Stimulated activated CD4-positive, alpha-beta T cell treated with anti-CD3 and anti-CD28 coated beads, TNF-alpha, amount 100 ng/mL, for 4 hours (primary cell): ENCODE data around the gene PSMB7.

Source experiments
- DNase-seq, 3 experiments: peaks; one replicate each; pipeline ENCODE4 v3.0.0-alpha.2; 2020; ENCODE audit warnings: low read depth in 3 of 3

The PSMB7 gene

GRCh38 chr9:124415102-124415851 lies at the start of gene PSMB7:
Gene PSMB7 (minus strand): TSS chr9:124415442. CDS start chr9:124415425, 17 bp downstream.
- peak; percentile 93 to 96 (median 96) for DNase-seq

- no peak for DNase-seq
These were observed 47.5 kb upstream of the PSMB7 start for GRCh38 chr9:124462739-124463138.

- DNase-seq, result no peak
These were observed 43.2 kb upstream of the PSMB7 start for GRCh38 chr9:124458441-124458840.

DNA sequence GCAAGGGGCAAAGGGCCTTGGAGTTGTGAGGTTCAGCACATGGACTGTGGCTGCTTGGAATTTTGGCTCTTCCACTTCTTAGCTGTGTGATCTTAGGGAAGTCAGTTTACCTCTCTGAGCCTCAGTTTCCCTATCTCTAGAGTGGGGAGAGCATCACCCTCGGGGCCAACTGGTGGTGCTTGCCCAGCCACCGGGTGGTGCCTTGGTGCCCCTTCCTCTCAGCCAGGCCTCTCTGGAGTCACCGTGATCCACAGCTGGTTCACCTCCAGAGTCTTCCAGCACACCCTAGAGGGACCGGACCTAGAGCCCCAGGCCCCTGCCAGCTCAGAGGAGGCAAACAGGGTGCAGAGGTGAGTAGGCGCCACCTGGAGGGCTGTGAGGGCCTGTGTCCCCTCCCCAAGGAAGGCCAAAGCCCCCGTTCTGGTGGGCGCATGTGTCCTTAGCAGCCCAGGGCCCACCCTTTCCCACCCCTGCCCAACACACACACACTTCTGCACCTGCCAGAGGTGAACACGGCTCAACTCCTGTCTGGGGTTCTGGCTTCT lies 42.7 kb upstream of the PSMB7 start:
- DNase-seq, result no peak

DNA sequence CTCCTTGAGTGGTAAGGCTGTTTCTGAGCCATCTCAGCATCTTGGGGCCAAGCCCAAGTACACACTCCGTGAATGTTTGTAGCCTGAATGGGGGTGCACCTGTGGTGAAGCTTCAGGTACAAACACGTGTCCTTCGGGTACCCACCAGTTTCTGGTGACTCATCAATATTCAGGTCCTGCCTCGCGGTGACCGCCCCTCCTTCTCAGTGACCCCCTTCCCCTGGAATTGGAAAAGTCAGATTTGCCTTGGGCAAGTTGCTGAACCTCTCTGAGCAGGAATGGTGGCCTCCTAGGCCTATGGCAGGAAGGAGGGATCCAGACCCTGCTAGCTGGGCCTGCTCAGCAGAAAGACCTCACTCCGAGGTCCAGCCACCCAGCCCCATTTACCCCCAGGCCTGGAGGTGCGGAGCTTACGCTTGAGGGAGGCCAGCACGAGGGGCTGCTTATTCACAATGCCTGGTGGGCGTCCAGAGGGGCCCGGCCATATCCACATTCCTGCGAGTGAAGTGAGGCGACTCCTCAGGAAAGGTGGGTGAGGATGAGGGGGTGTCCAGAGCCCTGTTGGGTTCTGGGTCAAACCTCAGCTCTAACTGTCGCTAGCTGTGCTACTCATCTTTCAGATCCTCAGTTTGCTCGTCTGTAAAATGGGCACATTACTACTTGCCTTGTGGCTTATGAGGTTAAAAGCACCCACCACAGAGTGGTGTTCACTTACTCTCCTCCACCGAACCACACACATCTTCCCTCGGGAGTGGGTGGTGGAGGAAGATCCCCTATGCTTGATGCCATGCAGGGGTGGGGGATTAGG lies 42.0 kb upstream of the PSMB7 start:
- no peak for DNase-seq

DNA sequence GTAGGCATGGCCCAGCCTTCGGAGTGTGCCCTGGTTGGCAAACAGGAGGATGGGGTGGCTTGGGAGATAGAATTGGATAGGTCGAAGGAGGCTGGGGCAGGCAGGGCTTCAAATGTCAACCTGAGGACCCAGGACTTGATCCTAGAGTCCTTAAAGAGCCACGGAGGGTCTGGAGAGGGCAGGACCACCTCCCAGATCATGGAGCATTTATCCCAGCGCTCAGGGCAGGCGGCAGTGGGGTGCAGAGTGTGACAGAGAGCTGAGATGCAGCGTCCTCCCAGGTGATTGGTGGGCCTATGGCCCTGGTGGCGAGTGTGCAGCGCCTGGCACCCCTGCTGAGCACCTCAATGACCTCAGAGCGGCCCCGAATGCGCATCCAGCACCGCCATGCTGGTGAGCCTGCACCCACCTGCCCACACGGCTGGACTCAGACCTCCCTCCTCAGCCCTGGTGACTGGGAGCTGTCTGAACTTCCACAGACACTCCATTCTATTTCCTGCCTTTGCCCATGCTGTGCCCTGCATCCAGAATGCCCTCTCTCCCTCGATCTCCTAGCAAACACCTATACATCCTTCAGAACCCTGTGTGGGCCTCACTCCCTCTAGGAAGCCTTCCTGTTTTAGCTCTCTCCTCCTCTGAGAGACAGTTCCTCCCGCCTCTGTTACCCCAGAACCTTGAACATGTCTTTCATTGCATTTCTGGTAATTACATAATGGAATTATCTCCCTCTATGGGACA lies 41.3 kb upstream of the PSMB7 start:
- DNase-seq, result no peak

- no peak for DNase-seq
These were observed 40.6 kb upstream of the PSMB7 start for GRCh38 chr9:124455820-124456219.

DNA sequence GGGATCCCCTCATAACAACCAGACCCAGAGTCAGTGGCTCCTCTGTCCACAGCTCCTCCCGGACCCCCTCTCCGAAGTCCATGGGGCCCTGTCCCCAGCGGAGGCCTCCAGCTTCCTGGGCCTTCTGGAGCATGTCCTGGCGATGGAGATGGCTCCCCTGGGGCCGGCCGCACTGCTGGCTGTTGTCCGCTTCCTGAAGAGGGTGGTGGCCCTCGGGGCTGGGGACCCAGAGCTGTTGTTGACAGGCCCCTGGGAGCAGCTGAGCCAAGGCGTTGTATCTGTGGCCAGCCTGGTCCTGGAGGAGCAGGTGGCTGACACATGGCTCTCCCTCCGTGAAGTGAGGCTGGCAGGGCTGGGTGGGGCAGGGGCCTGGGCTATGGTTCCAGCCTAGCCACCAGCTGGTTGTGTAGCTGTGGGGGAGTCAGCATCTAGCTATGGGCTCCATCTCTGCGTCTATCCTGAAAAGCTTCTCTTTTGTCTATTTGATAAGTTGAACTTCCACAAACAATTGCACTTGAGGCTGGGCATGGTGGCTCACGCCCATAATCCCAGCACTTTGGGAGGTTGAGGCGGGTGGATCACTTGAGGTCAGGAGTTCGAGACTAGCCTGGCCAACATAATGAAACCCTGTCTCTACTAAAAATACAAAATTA lies 39.7 kb upstream of the PSMB7 start:
- DNase-seq, result no peak

DNA sequence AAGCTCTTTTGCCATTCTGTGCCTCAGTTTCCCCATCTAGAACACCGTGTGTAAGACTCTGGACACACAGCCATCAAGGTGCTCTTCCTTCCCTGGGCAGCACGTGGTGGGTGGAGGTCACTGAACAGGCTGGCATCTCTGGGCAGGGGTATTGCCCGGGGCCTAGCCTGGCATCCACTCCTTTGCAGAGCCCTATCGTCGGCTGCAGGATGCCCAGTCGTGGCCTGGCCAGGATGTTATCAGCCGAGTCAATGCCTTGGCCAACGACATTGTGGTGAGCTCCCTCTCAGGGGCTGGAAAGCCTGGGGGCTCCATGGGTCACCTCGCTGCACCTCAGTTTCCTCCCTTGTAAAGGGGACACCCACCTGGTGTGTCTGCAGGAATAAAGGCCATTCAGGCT lies 39.1 kb upstream of the PSMB7 start:
- no peak for DNase-seq

DNA sequence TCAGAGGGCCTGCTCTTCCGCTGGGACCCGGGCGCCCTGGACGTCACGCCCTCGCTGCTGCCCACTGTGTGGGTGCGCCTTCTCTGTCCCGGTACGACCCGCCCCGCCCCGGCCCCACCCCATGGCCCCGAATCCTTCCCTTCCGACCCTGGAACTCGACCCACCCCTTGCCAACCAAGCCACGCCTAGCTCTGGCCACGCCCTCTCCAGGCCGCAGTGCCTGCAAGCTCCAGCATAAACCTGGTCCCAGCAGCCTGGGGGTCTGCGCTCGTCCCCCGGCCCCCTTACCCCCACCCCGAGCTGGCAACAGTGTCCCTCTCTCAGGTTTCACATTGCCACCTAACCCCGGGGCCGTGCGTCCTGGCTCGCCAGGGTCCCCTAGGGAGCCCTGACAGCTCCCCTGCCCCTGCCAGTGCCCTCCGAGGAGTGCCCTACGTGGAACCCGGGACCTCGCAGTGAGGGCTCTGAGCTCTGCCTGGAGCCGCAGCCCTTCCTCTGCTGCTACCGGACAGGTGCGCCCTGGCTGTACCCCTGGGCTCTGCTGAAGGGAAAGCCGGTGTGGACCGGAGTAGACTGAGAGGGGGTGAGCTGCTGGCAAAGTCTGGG lies 38.4 kb upstream of the PSMB7 start:
- no peak for DNase-seq

- DNase-seq, result no peak
These were observed 37.8 kb upstream of the PSMB7 start for GRCh38 chr9:124452841-124453585.

GRCh38 chr9:124452326-124452725 lies 37.1 kb upstream of the PSMB7 start:
- DNase-seq, result no peak

DNA sequence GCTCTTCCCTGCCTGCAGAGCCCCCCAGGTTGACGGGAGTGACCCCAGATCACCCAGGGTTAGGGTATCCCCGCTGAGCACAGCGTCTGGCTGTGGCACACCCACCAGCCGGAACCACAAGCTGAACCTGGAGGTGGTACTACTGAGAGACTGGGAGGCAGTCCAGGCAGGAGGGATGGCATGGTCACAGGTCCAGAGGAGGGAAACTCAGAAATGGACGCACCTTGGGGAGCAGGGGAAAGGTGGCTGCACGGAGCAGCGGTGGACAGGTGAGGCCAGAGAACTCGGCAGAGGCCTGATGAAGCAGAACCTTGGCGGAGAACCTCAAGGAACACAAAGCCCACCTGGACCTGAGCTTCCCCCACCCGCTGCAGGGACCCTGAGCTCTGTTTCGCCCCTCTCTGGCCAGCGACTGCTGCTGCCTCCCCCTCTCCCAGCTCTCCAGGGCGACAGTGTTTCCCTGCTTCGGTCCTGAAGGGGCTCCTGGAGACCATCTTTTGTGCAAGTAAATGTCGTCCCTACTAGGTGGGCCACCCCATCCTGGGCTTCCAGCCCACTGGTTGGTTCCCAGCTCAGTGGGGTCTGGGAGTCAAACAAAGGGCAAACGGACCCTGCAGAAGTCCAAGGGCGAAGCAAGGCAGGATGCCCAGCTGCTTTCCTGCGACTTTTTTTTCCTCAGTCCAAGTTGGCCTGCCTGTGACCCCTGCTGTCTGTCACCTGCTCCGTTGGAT lies 35.9 kb upstream of the PSMB7 start:
- DNase-seq, result no peak

GRCh38 chr9:124450241-124450924 lies 35.1 kb upstream of the PSMB7 start, which contains the start of gene ADGRD2:
Gene ADGRD2 (plus strand): TSS chr9:124450451. CDS start chr9:124451667, 1,216 bp downstream.
- no peak for DNase-seq

- no peak for DNase-seq
These were observed 34.3 kb upstream of the PSMB7 start for GRCh38 chr9:124449381-124450151.

- DNase-seq, result no peak
These were observed 32.8 kb upstream of the PSMB7 start for GRCh38 chr9:124448019-124448418.

GRCh38 chr9:124447297-124447661 lies 32.0 kb upstream of the PSMB7 start:
- no peak for DNase-seq

DNA sequence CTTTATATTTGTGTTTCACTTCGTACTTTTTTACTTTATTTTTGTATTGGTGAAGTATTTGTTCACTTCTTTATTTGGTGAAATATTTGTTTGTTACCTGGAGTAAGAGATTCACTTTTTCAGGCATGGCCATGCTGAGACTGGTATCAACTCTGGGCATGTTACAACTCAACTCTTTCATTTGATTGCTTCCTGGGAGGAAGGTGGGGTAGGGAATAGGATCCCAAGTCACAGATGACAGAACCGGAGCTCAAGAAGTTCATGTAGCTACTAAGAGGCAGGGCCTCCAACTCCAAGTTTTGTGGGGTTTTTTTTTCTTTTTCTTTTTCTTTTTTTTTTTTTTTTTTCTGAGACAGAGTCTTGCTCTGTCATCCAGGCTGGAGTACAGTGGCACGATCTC lies 28.9 kb upstream of the PSMB7 start:
- no peak for DNase-seq
